C4-2B (cell line): ENCODE data around the gene TRIM54.

Source experiments
- H3K27ac ChIP-seq: fragments of 450-650 bp; 2 replicates; pipeline ENCODE4 v1.5.1; 2017
- ZFX ChIP-seq: fragments of 450-650 bp; IDR thresholded peaks from 2 replicates; pipeline ENCODE4 v1.6.1; 2017
- TF ChIP-seq, protein P1 (sequence below): fragments of 450-650 bp; conservative IDR thresholded peaks from 2 replicates; pipeline ENCODE4 v1.5.1; 2017; ENCODE audit warnings: mild to moderate bottlenecking

The TRIM54 gene

DNA sequence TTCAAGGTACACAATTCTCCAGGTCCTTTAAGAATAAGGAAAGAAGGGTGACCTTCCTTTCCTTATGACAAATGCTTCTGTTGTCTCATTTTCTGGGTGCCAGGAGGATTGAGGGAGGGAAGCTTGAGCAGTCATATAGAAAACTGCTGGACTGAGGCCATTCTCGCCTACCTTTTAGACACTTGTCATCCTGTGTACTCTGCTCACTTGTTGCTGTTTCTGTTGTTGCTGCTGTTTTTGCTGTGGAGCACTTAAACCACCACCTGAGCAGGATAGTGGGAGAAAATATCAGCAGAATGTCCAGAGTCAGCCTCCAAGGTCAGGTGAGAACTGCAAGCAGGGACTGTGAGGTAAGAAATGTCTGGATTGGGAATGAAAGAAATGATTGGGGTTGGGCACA lies 4.2 kb upstream of the TRIM54 start:
- H3K27ac ChIP-seq: no peak overlapping the region
- no peak for TF ChIP-seq ZFX
- TF ChIP-seq, protein P1, sequence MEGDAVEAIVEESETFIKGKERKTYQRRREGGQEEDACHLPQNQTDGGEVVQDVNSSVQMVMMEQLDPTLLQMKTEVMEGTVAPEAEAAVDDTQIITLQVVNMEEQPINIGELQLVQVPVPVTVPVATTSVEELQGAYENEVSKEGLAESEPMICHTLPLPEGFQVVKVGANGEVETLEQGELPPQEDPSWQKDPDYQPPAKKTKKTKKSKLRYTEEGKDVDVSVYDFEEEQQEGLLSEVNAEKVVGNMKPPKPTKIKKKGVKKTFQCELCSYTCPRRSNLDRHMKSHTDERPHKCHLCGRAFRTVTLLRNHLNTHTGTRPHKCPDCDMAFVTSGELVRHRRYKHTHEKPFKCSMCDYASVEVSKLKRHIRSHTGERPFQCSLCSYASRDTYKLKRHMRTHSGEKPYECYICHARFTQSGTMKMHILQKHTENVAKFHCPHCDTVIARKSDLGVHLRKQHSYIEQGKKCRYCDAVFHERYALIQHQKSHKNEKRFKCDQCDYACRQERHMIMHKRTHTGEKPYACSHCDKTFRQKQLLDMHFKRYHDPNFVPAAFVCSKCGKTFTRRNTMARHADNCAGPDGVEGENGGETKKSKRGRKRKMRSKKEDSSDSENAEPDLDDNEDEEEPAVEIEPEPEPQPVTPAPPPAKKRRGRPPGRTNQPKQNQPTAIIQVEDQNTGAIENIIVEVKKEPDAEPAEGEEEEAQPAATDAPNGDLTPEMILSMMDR: no peak

DNA sequence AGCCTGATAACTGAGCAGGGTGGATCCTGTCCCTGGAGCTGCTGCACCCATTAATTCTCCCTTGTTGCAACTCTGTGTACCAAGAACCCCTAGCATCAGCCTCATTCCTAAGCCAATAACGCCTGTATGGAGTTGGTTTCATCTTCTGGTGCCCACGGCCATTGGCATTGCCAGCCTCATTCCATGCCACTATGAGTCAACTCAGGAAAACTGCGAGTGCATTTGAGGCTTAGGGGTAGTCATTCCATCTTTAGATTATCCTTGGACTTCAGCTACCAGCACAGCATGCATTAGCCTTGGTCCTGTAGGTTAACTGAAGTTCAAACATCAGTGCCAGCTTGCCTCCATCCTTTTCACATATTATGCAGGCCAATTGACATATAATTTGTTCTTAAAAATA lies 1.4 kb upstream of the TRIM54 start:
- no peak for TF ChIP-seq ZFX
- TF ChIP-seq, protein P1: no peak
- no peak overlapping the region for H3K27ac ChIP-seq

DNA sequence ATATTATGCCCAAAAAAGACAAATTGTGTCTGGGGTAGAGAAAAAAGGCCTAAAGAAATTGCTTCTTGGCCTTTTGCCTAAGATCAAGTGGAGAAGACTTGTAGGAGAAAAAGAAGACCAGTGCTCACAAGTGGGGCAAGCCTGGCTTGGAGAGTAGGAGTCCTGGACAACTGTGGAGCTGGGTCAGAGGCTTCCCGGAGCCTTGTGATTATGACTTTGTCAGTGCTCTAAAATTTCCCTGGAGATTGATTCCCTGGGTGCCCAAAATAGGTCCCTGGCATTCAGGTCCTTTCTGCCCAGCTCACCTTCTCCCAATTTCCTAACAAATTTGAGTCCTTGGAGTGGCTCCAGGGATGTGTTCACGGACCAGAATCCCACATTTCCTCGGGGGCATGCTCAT lies 787 bp upstream of the TRIM54 start:
- H3K27ac ChIP-seq: no peak overlapping the region
- no peak for TF ChIP-seq ZFX
- TF ChIP-seq, protein P1: no peak

DNA sequence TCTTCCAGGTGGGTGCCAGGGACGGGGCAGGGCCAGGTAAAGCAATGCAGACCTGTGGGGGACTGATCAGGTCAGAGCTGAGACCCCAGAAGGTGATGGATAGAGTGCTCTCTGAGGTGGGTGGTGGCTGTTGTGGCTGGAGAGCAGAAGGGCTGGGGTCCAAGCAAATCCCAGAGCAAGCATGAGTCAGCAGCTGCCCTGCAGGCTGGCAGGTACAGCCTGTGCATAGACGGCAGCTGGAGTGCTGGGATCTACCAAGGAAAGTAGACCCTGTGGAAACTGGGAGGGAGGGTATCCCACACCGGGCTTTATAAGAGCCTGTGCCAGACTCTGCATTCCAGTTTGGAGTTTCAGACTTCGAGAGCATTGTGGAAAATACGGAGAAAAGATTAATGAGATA lies 663 bp downstream of the TRIM54 start:
- TF ChIP-seq, protein P1: no peak
- no peak for TF ChIP-seq ZFX
- peak overlapping the region; percentile 5; the same call in 1 of the 2 replicates for H3K27ac ChIP-seq

DNA sequence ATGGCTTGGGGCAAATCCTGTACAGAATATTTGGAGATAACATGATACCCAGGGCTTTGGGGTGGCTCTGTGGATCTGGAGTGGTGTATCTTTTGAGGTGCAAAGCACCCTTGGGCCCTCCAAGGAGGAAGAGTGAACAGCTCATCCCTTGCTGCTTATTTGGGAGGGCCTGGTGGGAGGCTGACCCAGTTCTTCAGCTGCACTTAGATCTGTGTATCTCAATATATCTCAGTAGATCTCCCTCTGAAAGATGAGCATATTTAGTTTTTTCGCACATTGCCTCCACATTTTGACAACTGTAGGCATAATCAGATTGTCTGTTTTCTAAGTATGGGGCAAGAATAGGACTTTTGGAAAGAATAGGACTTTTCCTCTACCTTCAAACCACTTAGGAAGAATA lies 2.8 kb downstream of the TRIM54 start:
- TF ChIP-seq ZFX: no peak
- TF ChIP-seq, protein P1: no peak
- H3K27ac ChIP-seq: no peak overlapping the region

DNA sequence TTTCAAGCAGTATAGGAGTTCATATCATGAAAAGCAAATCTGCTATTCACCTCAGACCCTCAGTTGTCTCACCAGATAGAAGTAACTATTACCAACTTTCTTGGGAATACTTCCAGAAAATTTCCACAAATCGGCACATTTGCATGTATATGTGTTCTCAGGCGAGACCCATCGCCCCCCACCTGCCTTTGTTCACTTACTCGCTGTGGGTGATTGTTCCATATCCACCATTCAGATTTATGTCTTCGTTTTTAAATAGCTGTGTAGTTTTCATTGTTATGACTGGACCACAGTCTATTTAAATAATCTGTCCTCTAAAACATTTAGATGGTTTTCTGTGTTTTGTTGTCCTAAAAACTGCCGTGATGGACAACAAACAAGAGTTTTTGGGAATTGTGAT lies 3.3 kb downstream of the TRIM54 start:
- TF ChIP-seq ZFX: no peak
- TF ChIP-seq, protein P1: no peak
- H3K27ac ChIP-seq: no peak overlapping the region

DNA sequence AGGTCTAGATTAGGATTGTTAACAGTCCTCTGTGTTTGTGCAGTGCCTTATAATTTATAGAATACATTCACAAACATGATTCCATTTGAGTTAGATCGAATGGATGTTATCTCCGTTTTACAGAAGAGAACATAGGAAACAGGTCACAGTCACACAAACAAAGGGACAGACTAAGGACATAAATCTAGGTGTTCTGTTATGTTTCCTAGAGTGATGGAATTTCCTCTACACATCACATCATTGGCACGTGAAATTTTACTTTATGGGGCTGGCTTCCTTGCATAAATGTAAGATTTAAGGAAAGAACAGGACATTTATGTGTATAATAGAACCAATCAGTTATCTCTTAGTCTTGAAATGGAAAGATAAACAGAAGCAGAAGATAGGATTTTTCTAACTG lies 6.4 kb downstream of the TRIM54 start:
- TF ChIP-seq, protein P1: no peak
- no peak for TF ChIP-seq ZFX
- no peak overlapping the region for H3K27ac ChIP-seq
